ENCODE data around the gene KRT75. TPM values are rescaled to one million over a fixed set of nuclear protein-coding genes. Genes with fewer than 3 reads are reported as not detected.

Gene KRT75
- total RNA-seq, 3 donors from 2014 or later (not counting 1 experiment from before 2014, with no cell fraction given): not detected

GRCh38 chr12:52395761-52396434, 38.3 kb downstream of the KRT75 start:
- H3K9me3 Mint-ChIP-seq: no peaks in the 10 kb centered on the region
- Histone ChIP-seq H3K9me3 (ENCODE audit: control insufficient read depth, insufficient read depth, low read length) (no peaks in the 10 kb centered on the region), H3K4me1 (ENCODE audit: control insufficient read depth, insufficient read depth, low read length) (no peaks in the 10 kb centered on the region), H3K4me3 (ENCODE audit: low read length) (no peak overlapping the region), H3K27me3 (ENCODE audit: control insufficient read depth, insufficient read depth, low read length) (no peaks in the 10 kb centered on the region), H3K27ac (ENCODE audit: low read length) (no peak overlapping the region), H3K36me3 (ENCODE audit: control insufficient read depth, insufficient read depth, low read length) (no peaks in the 10 kb centered on the region)
- no peaks in the 10 kb centered on the region for H3K36me3 Mint-ChIP-seq
- ATAC-seq: peak in 1 of 3 donors; percentile 33
- H3K27ac Mint-ChIP-seq: no peak overlapping the region
- WGBS (ENCODE audit: insufficient coverage): 78% methylated on average over 20 of the region's 20 CpGs
- no peaks in the 10 kb centered on the region for H3K4me1 Mint-ChIP-seq
- TF ChIP-seq, protein P1, sequence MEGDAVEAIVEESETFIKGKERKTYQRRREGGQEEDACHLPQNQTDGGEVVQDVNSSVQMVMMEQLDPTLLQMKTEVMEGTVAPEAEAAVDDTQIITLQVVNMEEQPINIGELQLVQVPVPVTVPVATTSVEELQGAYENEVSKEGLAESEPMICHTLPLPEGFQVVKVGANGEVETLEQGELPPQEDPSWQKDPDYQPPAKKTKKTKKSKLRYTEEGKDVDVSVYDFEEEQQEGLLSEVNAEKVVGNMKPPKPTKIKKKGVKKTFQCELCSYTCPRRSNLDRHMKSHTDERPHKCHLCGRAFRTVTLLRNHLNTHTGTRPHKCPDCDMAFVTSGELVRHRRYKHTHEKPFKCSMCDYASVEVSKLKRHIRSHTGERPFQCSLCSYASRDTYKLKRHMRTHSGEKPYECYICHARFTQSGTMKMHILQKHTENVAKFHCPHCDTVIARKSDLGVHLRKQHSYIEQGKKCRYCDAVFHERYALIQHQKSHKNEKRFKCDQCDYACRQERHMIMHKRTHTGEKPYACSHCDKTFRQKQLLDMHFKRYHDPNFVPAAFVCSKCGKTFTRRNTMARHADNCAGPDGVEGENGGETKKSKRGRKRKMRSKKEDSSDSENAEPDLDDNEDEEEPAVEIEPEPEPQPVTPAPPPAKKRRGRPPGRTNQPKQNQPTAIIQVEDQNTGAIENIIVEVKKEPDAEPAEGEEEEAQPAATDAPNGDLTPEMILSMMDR (IDR thresholded peaks at IDR 0.05): no peak
- intact Hi-C loops (cut with micrococcal nuclease): no loop called here
- H3K27me3 Mint-ChIP-seq (ENCODE audit: low read depth in 2 of 2): peaks cover 11 to 14% of the 10 kb centered on the region in 2 donors
- no peak overlapping the region for H3K4me3 Mint-ChIP-seq
- DNase-seq: peak in 1 of 2 donors; percentile 24

DNA sequence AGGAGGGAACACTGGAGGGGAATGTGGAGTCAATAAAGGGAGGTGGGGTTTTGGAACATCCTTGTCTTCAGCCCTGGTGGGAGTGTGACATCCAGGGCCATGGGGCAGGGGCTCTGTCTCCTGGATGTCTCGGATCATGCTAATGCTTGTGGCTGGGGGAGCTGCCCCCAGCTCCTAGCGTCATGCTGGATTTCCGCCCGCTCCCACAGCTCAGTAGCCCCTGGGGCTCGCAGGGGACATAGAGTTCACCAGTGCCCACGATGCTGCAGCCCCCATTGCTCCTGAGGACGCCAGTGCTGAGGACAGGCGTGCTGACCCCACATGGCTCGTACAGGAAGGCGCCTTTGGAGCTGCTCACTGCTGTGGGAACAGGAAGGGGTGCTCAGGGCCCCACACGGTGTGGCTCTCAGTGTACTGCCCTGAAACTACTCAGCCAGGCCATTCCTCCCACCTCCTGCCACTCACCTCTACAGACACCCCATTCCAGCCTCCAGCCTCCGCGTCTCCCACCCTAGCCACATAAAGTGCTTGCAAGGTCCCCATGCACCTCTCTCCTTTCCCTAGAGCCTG, 39.2 kb downstream of the KRT75 start:
- ATAC-seq (no peak), DNase-seq (no peak)
- no peaks in the 10 kb centered on the region for H3K9me3 Mint-ChIP-seq
- Histone ChIP-seq H3K27ac (ENCODE audit: low read length) (no peak overlapping the region), H3K4me1 (ENCODE audit: control insufficient read depth, insufficient read depth, low read length) (no peaks in the 10 kb centered on the region), H3K9me3 (ENCODE audit: control insufficient read depth, insufficient read depth, low read length) (no peaks in the 10 kb centered on the region), H3K4me3 (ENCODE audit: low read length) (no peak overlapping the region), H3K27me3 (ENCODE audit: control insufficient read depth, insufficient read depth, low read length) (no peaks in the 10 kb centered on the region), H3K36me3 (ENCODE audit: control insufficient read depth, insufficient read depth, low read length) (no peaks in the 10 kb centered on the region)
- H3K4me1 Mint-ChIP-seq: no peaks in the 10 kb centered on the region
- no peaks in the 10 kb centered on the region for H3K36me3 Mint-ChIP-seq
- H3K4me3 Mint-ChIP-seq: no peak overlapping the region
- no peak overlapping the region for H3K27ac Mint-ChIP-seq
- intact Hi-C loops (cut with micrococcal nuclease): loop anchor here (5.0 kb wide), 1 partner anchor 482 kb away; no protein-coding TSS in a partner anchor
- H3K27me3 Mint-ChIP-seq (ENCODE audit: low read depth in 2 of 2): peaks cover 11 to 14% of the 10 kb centered on the region in 2 donors
- 81% methylated on average over 13 of the region's 13 CpGs for WGBS (ENCODE audit: insufficient coverage)
- TF ChIP-seq, protein P1 (IDR thresholded peaks at IDR 0.05): no peak

DNA sequence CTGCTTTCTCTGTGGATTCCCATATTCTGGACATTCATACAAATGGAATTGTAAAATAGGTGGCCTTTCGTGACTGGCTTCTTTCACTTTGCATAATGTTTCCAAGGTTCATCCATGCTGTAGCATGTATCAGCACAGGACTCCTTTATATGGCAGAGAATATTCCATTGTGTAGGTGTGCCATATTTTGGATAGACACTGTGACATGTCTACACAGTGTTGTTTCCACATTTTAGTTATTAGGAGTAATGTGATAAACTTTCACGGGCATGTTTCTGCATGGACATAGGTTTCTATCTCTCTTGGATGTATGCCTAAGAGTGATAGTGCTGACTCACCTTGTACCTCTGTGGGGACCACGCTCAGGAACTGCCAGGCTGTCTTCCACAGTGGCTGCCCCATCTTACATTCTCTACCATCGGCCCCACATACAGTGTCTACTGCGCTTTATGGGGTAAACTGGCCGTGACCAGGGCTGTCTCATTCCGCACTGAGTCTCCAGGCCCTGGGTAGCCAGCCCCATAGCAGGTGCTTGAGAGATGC, 41.6 kb downstream of the KRT75 start:
- Mint-ChIP-seq H3K4me3 (no peak overlapping the region), H3K9me3 (no peaks in the 10 kb centered on the region), H3K27me3 (ENCODE audit: low read depth in 2 of 2) (peaks cover 11 to 13% of the 10 kb centered on the region in 2 donors), H3K36me3 (no peaks in the 10 kb centered on the region), H3K4me1 (no peaks in the 10 kb centered on the region), H3K27ac (no peak overlapping the region)
- H3K27me3 ChIP-seq (ENCODE audit: control insufficient read depth, insufficient read depth, low read length): no peaks in the 10 kb centered on the region
- no peak for DNase-seq
- TF ChIP-seq, protein P1 (IDR thresholded peaks at IDR 0.05): no peak
- H3K36me3 ChIP-seq (ENCODE audit: control insufficient read depth, insufficient read depth, low read length): no peaks in the 10 kb centered on the region
- H3K9me3 ChIP-seq (ENCODE audit: control insufficient read depth, insufficient read depth, low read length): no peaks in the 10 kb centered on the region
- WGBS (ENCODE audit: insufficient coverage): 85% methylated on average over 7 of the region's 7 CpGs
- no peaks in the 10 kb centered on the region for H3K4me1 ChIP-seq (ENCODE audit: control insufficient read depth, insufficient read depth, low read length)
- no peak overlapping the region for H3K27ac ChIP-seq (ENCODE audit: low read length)
- intact Hi-C loops (cut with micrococcal nuclease): loop anchor here (5.0 kb wide), 1 partner anchor 485 kb away; no protein-coding TSS in a partner anchor
- no peak overlapping the region for H3K4me3 ChIP-seq (ENCODE audit: low read length)
- no peak for ATAC-seq

All from natural killer cell (primary cell).